H1 (cell line): Measurements from ENCODE around the gene SLC25A4. TPM values are rescaled to one million over a fixed set of nuclear protein-coding genes. Genes with fewer than 3 reads are reported as not detected.

Source experiments
- JUND ChIP-seq: IDR thresholded peaks from 2 replicates; pipeline ENCODE4 v1.6.1; 2011; ENCODE audit warnings: mild to moderate bottlenecking, improper control_type of control experiment, low read length
- polyA plus RNA-seq, 7 experiments: library from polyadenylated mRNA; depleted of rRNA in 3 of 7; stranded (reverse) in 5 of 7; unstranded in 2 of 7; fragments of >200 nt in 5 of 7; fragments of 200-250 nt in 2 of 7; gene quantifications; 1 replicate in 5 of 7; 2 replicates in 1 of 7; 4 replicates in 1 of 7; pipeline versions ENCODE4 v1.2.1 to v1.2.3, GENCODE V29; 2011 to 2013; ENCODE audit warnings: missing spikeins in 2 of 7, mixed read lengths in 2 of 7
- total RNA-seq: library from RNA; stranded (reverse); fragmentation: NEBNext Ultra II Directional; extraction: Animal tissue kit (Norgen Biotek cat#: 25700); gene quantifications from 2 replicates; pipeline ENCODE4 v1.2.1, GENCODE V29; 2021

SLC25A4 gene
- total and polyA plus RNA-seq, 2 of the 8 experiments (the other 6 are each of a cell fraction or from before 2014, with no cell fraction given), result 41.3 to 42.0 TPM

DNA sequence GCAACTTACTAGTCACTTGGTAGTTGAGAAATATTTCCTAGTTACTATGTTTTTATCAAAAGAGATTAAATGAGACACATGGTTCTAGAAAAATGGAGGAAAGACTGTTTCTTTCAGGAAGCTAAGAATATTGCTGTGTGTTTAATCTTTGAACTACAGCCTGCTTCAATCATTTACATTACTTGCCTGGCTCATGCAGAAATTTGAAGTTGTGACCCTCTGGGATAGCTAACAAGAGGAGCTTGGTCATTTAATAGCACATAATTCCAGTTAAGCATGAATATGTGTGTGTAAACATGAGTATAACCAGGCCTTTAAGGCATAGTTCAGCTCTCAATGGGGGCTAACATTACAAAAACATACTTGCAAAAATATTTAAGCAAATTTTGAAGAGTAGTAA, 44.6 kb upstream of the SLC25A4 start (continued):
- no peak for TF ChIP-seq JUND
